Measurements from ENCODE around the gene TNC.

DNA sequence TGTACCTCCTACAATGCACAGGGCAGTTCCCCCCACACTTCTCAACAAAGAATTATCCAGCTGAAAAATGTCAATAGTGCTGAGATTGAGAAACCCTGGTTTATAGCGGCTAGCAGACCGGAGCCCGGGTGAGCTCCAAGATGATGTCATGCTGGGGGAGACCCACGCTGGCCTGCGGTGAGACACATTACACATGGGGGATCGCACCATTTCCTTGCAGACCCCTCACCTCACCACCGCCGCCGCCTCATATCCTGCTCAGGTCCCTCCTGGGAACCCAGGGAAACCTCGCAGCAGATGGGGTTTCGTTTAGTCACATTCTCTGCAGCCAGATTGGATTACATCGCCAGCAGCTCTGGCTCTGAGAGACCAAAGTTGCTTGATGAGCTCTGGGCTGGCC is 14.7 kb upstream of the TNC start:
- TF ChIP-seq SUZ12 (IDR thresholded peaks at IDR 0.05; ENCODE audit: extremely low read depth, insufficient read depth, insufficient read length) (no peak), YY1 (IDR thresholded peaks at IDR 0.05; ENCODE audit: insufficient read depth, insufficient read length) (no peak)
